PC-9 (cell line): ENCODE data around the gene OGDH. TPM values are rescaled to one million over a fixed set of nuclear protein-coding genes. Genes with fewer than 3 reads are reported as not detected.

ENCODE experiments used
- BruUV-seq: library from RNA; stranded (reverse); fragments of 400-500 nt; replicated peaks from 2 replicates; lab custom pipeline; 2021; lab: Mats Ljungman, UMichigan
- CTCF ChIA-PET: fragments of 300-600 bp; sonication (Branson Sonifier 250); formaldehyde crosslinking; loops from one replicate; lab custom pipeline; 2022; ENCODE audit warnings: antibody characterized with exemption; lab: Charles Lee
- POLR2A ChIA-PET: fragments of 300-600 bp; sonication (Branson Sonifier 250); formaldehyde crosslinking; loops from one replicate; lab custom pipeline; 2022; ENCODE audit warnings: antibody characterized with exemption; ENCODE audit not compliant: unreplicated experiment; lab: Charles Lee
- DNase-seq, 2 experiments: peaks; one replicate each; pipeline versions ENCODE4 v3.0.0 to v3.0.0-alpha.2; 2015 to 2022; ENCODE audit warnings: mixed read lengths in 1 of 2
- H2AFZ ChIP-seq: fragments of 200-600 bp; sonication (generic); 2 replicates; pipeline ENCODE4 v1.8.1; 2017; ENCODE audit warnings: antibody characterized with exemption
- H3F3A ChIP-seq: fragments of 200-600 bp; sonication (generic); 2 replicates; pipeline ENCODE4 v1.8.1; 2017; ENCODE audit warnings: antibody characterized with exemption, mild to moderate bottlenecking, low read depth; ENCODE audit not compliant: insufficient read depth
- H3K27ac ChIP-seq: fragments of 200-600 bp; sonication (generic); 2 replicates; pipeline ENCODE4 v1.6.1; 2016; ENCODE audit warnings: mixed run types
- H3K27me3 ChIP-seq: fragments of 200-600 bp; sonication (generic); 2 replicates; pipeline ENCODE4 v1.6.1; 2016; ENCODE audit warnings: low read depth, mixed run types; ENCODE audit not compliant: insufficient read depth
- H3K36me3 ChIP-seq: fragments of 200-600 bp; sonication (generic); 2 replicates; pipeline ENCODE4 v1.6.1; 2016; ENCODE audit warnings: low read depth, mixed run types
- H3K4me1 ChIP-seq: fragments of 200-600 bp; sonication (generic); replicated peaks from 2 replicates; pipeline ENCODE4 v1.6.1; 2016; ENCODE audit warnings: mixed run types; ENCODE audit not compliant: insufficient read depth
- H3K4me2 ChIP-seq: fragments of 200-600 bp; sonication (generic); 2 replicates; pipeline ENCODE4 v1.6.1; 2017; ENCODE audit warnings: mixed run types
- H3K4me3 ChIP-seq: fragments of 200-600 bp; sonication (generic); 2 replicates; pipeline ENCODE4 v1.6.1; 2016; ENCODE audit warnings: mixed run types
- H3K79me2 ChIP-seq: fragments of 200-600 bp; sonication (generic); 2 replicates; pipeline ENCODE4 v1.6.1; 2017; ENCODE audit warnings: low read depth, mixed run types
- H3K9me2 ChIP-seq: fragments of 200-600 bp; sonication (generic); 2 replicates; pipeline ENCODE4 v1.8.1; 2017; ENCODE audit warnings: mild to moderate bottlenecking; ENCODE audit not compliant: insufficient read depth
- H3K9me3 ChIP-seq: fragments of 200-600 bp; sonication (generic); 2 replicates; pipeline ENCODE4 v1.8.1; 2016; ENCODE audit warnings: low read depth; ENCODE audit not compliant: insufficient read depth
- H4K20me1 ChIP-seq: fragments of 200-600 bp; sonication (generic); 2 replicates; pipeline ENCODE4 v1.8.1; 2017; ENCODE audit not compliant: insufficient read depth
- CTCF ChIP-seq: fragments of 200-600 bp; sonication (generic); conservative IDR thresholded peaks from 2 replicates; pipeline ENCODE4 v1.6.1; 2017; ENCODE audit warnings: mixed run types, antibody characterized with exemption, mild to moderate bottlenecking, moderate library complexity
- EZH2 ChIP-seq: fragments of 200-600 bp; sonication (generic); IDR thresholded peaks from 2 replicates; pipeline ENCODE4 v1.8.0; 2017; ENCODE audit warnings: antibody characterized with exemption, low read depth
- intact Hi-C: fragments of 100-400 bp; cut with micrococcal nuclease; formaldehyde crosslinking; loops from one replicate; pipeline ENCODE4 v1.10.0; 2022; ENCODE audit not compliant: unreplicated experiment
- total RNA-seq: library from RNA; stranded (reverse); gene quantifications from 2 replicates; pipeline ENCODE4 v1.2.3, GENCODE V29; 2021

Gene OGDH
- total RNA-seq, 1 experiment from 2014 or later = 135 TPM

- peaks cover 29% of the 10 kb centered on the region; the same call in 1 of the 2 replicates for H3F3A ChIP-seq
- no peak overlapping the region for H3K27ac ChIP-seq
- no peak overlapping the region for H3K4me2 ChIP-seq
- peaks cover 22% of the 10 kb centered on the region for H3K4me1 ChIP-seq
- no peaks in the 10 kb centered on the region for H3K27me3 ChIP-seq
- H3K36me3 ChIP-seq = no peaks in the 10 kb centered on the region
- no peak overlapping the region for H3K4me3 ChIP-seq
- no peaks in the 10 kb centered on the region for H3K9me2 ChIP-seq
- H3K9me3 ChIP-seq = no peaks in the 10 kb centered on the region
- no peaks in the 10 kb centered on the region for H3K79me2 ChIP-seq
- no peaks in the 10 kb centered on the region; the same call in 1 of the 2 replicates for H4K20me1 ChIP-seq
- BruUV-seq = no TSS peak
- CTCF ChIA-PET = no interaction called here
- DNase-seq = no peak
- no peak overlapping the region for H2AFZ ChIP-seq
- POLR2A ChIA-PET = interaction anchor here (0.6 kb wide), 1 partner anchor 69 kb away, joined by 3 read pairs; no protein-coding TSS in a partner anchor
- intact Hi-C loops = no loop called here
- TF ChIP-seq EZH2 (no peak), CTCF (no peak)
These were observed 100.5 kb downstream of the OGDH start for GRCh38 chr7:44706788-44707557.

GRCh38 chr7:44707558-44708230 is 101.3 kb downstream of the OGDH start:
- H3K27me3 ChIP-seq = no peaks in the 10 kb centered on the region
- peaks cover 29% of the 10 kb centered on the region for H3K4me1 ChIP-seq
- peaks cover 34% of the 10 kb centered on the region; the same call in 1 of the 2 replicates for H3F3A ChIP-seq
- H3K9me3 ChIP-seq = no peaks in the 10 kb centered on the region
- no peaks in the 10 kb centered on the region; the same call in 1 of the 2 replicates for H4K20me1 ChIP-seq
- H3K4me2 ChIP-seq = no peak overlapping the region
- H3K9me2 ChIP-seq = no peaks in the 10 kb centered on the region
- TF ChIP-seq CTCF (no peak), EZH2 (no peak)
- no peak overlapping the region for H2AFZ ChIP-seq
- no peak for DNase-seq
- no peak overlapping the region for H3K4me3 ChIP-seq
- H3K36me3 ChIP-seq = no peaks in the 10 kb centered on the region
- intact Hi-C loops = no loop called here
- H3K79me2 ChIP-seq = no peaks in the 10 kb centered on the region
- no peak overlapping the region for H3K27ac ChIP-seq
- BruUV-seq = TSS peak; percentile 7
- ChIA-PET CTCF (no interaction called here), POLR2A (no interaction called here)

GRCh38 chr7:44709011-44709915 is 102.8 kb downstream of the OGDH start:
- intact Hi-C loops = no loop called here
- no peaks in the 10 kb centered on the region for H3K36me3 ChIP-seq

More at GRCh38 chr7:44709011-44709915, 102.8 kb downstream of the OGDH start:
- no peaks in the 10 kb centered on the region for H3K27me3 ChIP-seq
- no peaks in the 10 kb centered on the region for H3K9me3 ChIP-seq
- H2AFZ ChIP-seq = no peak overlapping the region
- no peak overlapping the region for H3K4me2 ChIP-seq
- H3K4me1 ChIP-seq = peaks cover 42% of the 10 kb centered on the region
- H3K27ac ChIP-seq = no peak overlapping the region
- H3K9me2 ChIP-seq = no peaks in the 10 kb centered on the region
- no peak for DNase-seq
- TF ChIP-seq EZH2 (no peak), CTCF (no peak)
- ChIA-PET POLR2A (no interaction called here), CTCF (no interaction called here)
- no peaks in the 10 kb centered on the region for H3K79me2 ChIP-seq
- BruUV-seq = no TSS peak
- no peaks in the 10 kb centered on the region; the same call in 1 of the 2 replicates for H4K20me1 ChIP-seq
- peaks cover 43% of the 10 kb centered on the region; the same call in 1 of the 2 replicates for H3F3A ChIP-seq
- H3K4me3 ChIP-seq = no peak overlapping the region
